Colon (tissue), 2 donors: ENCODE measurements around the gene KRTAP10-9.
"Not testable (repeated sequence)": the region's sequence is repeated elsewhere in the genome, so short reads cannot be mapped to it uniquely, and the experiment has no call there.

Experiments used
- FAIRE-seq: peaks from 2 replicates; lab custom pipeline; 2012; peaks lifted over from hg19 to GRCh38; lab: Jason Lieb, UNC
- donor health status: control.
- donor health status: control.

The KRTAP10-9 gene

DNA sequence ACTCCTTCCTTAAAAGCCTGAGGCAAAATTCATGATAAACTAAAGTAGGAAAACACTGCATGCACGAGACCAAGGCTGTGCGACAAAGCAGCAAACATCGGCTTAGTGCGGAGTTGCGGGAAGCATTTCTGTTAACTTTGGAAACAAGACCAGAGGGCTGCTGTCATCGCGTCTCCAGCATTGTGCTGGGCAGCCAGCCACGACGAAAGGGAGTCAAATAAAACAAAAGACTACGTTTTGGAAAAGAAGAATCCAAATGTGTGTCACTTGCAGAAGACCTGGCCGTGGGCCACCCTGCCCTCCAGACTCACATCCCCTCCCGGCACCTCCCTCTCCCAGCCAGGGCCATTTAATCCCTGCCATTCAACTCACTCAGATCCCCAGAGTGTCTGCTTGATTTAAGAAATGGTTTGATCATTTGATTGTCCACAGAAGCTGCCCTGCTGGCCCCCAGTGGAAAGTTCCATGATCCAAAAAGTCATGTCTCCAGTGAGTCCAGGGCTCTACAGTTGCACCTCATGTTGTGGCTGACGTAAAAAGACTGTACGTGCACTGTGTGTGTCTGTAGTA lies 16.9 kb downstream of the KRTAP10-9 start:
- FAIRE-seq: no peak

DNA sequence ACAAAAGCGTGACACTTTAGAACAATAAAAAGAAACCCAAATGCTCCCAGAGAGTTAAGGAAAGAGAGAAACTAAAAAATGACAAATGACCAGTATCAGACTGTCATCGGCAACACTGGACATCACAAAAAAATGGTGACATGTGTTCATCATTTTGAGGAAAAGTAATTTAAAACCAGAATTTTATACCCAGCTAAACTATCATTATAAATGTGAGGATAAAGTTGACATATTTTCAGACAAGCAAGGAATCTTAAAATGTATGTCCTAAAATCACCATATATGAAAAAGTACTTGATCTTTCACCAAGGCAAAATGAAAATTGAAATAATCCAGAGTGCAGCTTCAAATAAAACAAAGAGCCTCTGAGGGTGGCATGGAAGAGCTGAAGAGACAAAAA lies 18.0 kb downstream of the KRTAP10-9 start:
- no peak for FAIRE-seq

DNA sequence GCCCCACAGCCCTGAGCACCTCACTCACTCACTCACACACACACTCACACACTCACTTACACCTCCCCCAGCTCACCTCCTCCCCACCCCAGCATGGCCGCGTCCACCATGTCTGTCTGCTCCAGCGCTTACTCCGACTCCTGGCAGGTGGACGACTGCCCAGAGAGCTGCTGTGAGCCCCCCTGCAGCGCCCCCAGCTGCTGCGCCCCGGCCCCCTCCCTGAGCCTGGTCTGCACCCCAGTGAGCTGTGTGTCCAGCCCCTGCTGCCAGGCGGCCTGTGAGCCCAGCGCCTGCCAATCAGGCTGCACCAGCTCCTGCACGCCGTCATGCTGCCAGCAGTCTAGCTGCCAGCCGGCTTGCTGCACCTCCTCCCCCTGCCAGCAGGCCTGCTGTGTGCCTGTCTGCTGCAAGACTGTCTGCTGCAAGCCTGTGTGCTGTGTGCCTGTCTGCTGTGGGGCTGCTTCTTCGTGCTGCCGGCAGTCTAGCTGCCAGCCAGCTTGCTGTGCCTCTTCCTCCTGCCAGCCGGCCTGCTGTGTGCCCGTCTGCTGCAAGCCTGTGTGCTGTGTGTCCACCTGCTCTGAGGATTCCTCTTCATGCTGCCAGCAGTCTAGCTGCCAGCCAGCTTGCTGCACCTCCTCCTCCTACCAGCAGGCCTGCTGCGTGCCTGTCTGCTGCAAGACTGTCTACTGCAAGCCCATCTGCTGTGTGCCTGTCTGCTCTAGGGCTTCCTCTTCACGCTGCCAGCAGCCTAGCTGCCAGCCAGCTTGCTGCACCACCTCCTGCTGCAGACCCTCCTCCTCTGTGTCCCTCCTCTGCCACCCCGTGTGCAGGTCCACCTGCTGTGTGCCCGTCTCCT lies 19.7 kb downstream of the KRTAP10-9 start, which contains the start of gene KRTAP10-11:
Gene KRTAP10-11, plus strand, starts transcription at position 49 of the 856 bp plus-strand sequence. Its CDS starts 45 bp downstream, at position 94.
- FAIRE-seq: not testable (repeated sequence)

DNA sequence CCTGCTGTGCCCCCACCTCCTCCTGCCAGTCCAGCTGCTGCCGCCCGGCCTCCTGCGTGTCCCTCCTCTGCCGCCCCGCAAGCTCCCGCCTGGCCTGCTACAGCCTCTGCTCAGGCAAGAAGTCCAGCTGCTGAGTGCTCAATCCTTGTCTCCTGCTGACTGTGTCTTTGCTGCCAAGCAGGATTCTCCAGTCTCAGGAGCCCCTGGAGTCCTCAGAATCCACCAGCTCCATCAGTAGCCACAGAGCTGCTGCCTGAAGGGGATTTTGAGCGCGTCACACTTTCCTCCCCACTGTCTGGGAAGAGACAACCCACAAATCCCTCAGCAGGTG lies 20.3 kb downstream of the KRTAP10-9 start:
- no peak for FAIRE-seq

DNA sequence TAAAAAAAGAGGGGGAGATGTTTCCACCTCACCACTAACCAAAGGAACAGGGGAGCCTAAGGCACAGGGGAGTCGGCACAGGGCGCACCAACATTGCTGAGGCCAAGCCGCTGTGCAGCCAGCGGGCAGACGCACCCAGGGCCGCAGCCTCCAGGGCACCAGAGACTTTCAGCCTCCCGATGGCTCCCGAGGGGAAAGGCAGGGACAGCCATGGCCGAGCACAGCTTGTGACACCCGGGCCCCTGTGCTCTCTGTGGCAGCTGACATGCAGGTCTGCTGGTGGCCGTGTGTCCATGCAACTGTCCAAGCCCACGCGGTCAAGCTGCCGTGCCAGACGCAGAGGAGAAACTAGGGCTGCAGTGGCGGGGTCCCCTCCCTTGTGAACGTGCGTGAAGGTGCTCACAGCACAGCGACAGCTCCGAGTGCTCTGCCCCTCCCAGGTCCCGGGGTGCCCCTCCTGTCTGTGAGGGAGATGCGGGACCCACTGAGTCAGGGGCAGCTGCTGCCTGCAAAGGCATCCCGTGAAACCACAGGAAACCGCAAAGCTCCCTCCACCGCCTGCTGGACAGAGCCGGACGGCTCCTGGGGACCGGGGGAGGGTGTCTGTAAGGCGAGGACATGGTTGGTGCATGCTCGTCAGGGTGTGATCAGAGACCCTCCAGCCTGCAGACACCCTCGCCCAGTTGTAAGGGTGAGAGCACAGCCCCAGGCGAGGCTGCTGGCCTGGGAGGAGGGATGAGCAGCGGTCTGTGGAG lies 21.8 kb downstream of the KRTAP10-9 start:
- FAIRE-seq: no peak

DNA sequence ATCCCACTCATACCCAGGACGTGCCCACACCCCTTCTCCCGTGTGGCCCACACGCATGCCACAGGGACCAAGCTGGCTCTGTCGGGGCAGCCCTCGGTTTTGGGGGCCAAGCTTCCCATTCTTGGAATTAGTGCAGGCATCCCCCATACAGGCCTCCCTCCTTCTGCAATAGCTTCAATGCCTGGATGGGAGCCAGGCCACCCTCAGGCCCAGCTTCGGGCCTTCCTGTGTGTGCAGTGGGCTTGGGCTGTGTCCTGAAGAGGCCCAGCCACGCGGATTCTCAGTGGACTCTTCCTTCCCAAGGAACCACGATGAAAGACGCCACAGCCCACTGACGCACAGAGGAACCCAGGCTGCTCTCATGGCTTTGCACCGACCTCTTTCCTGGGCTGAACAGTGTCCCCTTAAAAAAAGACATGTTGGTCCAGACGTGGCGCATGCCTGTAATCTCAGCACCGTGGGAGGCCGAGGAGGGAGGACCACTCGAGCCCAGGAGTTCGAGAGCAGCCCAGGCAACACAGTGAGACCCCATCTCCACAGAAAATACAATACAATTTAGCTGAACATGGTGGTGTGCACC lies 22.7 kb downstream of the KRTAP10-9 start:
- FAIRE-seq: no peak

DNA sequence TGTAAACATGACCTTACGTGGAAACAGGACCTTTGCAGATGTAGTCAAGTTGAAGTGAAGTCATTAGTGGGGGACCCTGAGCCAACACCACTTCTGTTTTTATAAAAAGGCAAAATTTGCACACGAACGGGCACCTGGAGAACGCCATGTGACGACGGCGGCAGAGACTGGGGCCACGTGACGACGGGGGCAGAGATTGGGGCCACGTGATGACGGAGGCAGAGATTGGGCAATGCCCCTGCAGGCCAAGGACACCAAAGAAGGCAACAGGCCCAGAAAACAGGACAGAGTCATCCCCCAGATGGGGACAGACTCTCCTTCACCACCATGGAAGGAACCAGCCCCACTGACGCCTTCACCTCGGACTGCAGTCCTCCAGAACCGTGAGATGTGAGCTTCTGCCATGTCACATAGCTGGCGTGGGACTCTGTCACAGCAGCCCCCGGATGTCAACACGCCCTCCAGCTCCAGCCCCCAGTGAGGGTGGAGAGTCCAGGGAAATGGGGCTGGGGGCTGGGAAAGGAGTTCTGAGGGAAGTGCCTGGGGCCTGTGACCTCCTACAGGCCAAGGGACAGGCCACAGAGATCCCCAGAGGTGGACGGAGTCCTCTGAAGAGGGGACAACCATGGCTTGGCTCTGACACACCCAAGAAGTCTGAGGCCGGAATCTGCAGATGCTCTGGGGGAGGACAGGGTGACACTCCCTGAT lies 23.5 kb downstream of the KRTAP10-9 start:
- FAIRE-seq: no peak

DNA sequence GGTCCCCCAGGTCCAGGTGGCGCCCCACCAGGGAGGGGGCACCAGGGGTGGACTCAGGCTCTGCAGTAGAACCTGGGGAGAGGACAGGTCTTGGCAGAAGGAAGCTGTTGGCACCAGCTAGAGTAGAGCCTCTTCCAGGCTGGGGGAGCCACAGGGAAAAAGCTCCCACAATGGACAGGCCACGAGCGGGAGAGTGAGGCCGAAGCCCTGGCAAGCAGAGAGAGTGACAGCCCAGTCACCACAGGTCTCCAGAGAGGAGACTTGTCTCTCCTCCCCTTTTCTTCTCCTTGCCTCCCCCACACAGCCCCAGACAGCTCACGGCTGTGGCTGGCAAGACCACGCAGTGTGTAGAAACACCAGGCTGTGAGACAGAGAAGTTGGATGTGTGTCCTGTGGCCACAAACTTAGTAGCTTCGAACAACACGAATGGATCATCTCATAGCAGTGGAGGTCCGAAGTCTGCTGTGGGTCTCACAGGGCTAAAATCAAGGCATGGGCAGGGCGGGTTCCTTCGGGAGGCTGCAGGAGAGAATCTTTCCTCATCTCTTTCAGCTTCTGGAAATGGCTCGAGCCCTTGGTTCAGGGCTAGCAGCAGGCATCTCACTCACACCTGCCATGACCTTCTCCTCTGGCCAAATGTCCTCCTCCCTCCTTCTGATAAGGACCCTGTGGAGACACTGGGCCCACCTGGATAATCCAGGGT lies 24.2 kb downstream of the KRTAP10-9 start:
- FAIRE-seq: no peak

DNA sequence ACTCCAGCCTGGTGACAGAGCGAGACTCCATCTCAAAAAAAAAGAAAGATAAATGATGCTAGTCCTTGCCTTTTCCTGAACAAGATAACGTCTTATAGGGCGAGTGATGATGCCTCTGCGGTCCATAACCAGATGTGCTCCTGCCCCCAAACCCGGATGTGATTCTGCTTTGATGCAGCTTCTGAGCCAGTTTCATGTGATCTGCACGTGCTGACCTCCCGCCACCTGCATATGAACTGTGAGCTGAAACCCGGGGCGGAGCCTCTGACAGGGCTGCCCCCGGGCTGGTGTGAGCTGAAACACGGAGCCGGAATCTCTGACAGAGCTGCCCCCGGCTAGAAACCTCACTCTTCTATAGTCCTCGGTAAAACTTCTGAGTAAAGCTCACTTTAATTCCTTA lies 26.2 kb downstream of the KRTAP10-9 start:
- FAIRE-seq: no peak

DNA sequence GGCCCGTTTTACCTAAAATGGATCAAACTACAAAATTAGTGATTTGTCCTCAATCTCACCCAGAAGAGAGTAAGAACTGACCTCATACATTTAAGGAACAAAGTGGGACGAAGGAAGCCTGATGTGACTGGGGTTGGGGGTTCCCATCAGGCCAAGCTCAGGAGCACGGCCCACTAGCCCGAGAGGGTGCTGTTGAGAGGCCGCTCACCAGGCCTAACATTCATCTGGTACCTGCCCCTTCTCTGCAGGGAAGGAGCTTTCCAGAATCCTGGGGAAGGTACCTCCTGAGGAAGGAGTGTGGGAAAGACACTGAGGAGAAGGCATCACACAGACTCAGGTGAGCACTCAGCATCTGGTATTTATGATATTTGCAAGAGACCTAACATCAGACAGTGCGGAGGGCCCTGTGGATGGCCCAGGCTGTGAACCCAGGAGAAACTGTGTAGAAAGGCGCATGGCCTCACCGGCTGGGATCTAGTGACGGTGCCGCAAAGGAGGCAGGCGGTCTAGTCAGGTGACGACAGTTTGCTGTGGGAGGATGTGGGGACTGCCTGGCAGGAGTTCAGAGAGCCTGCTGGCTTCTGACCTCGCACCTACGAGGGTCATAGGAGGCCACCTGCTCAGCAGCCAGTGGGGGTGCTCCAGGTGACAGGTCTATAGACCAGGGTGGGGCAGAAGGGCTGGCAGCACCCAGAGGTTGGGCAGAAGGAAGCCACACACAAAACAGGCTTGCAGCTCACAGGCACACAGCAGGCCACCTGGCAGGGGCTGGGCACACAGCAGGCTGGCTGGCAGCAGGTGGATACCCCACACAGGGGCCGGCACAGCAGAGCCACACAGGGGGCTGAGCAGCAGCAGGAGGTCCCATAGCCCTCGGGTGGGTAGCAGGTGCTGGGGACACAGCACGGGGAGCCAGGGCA lies 27.0 kb downstream of the KRTAP10-9 start:
- FAIRE-seq: no peak

DNA sequence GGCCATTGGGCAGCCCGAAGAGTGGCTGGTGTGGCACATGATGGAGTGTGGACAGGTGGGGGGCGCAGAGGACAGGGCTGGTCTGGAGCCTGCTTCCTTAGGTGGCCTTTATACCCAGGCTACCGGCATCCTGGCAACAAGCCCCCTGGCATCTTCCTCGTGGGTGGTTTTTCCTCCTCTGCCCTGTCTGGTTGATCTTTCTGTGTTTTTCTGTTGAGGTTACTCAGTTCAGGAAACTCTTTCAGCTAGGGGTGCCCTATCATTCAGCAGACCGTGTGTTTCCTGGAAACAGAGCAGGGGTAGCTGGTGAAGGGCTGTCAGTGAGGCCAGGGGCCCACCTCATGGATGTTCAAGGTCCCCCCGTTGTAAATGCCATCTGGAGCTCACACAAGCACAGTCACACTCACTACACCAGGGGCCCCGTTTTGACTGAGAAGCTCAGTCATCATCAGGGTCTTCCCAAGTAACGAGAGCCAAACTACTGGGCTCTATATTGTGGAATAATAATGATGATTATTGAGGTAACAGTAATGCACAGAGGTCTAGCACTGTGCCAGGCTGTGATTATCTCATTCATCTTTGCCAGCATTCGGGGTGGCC lies 27.8 kb downstream of the KRTAP10-9 start, which contains the start of gene KRTAP12-4:
Gene KRTAP12-4, minus strand, starts transcription at position 84 of the 600 bp plus-strand sequence. Its CDS starts 45 bp downstream, at position 39.
- no peak for FAIRE-seq

DNA sequence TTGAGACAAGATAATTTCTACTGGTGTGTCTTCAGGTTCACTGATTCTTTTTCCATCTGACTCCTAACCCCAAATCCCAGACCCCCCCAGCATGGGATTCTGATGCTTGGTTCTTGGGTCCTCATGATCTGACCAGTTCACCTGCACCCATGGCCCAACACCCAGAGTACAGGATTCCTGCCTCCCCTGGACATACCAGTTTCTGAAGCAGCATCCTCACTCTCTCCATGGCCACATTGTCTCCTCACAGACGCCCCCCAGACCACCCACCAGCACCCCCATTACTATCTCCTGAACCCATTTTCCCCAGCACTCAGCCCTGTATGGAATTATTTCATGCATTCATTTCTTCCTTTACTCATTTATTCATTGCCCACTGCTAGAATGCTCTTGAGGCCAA lies 30.0 kb downstream of the KRTAP10-9 start:
- FAIRE-seq: no peak

DNA sequence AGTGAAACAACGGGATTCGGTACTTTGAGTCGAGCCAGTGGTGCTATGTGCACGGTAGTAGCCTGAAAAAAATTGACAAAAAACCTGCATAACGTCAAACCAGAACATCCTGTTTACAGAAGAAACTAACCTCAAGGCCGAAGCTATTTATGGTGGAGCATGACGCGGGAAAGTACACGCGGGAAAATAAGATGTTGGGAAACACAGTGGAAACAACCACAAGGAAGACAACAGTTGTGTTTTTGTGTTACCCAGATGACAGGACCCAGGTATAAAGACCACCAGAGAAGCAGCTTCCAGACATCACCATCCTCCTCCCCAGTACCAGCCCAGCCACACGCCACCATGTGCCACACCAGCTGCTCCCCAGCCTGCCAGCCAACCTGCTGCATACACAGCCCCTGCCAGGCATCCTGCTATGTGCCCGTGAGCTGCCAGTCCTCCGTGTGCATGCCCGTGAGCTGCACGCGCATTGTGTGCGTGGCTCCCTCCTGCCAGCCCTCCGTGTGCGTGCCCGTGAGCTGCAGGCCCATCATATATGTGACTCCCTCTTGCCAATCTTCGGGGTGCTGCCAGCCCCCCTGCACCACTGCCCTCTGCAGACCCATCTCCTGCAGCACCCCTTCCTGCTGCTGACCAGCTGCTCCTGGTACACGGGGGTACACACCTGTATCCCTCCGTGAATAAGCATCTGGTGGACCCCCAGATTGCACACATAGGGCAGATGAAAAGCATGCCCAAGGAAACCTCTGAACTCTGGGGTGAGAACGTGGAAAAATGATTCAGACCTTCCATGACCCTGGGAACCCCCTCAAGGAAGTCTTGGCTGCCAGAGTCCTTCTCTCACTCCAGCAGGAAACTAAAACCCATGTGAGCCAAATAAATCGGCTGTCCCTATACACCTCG lies 31.0 kb downstream of the KRTAP10-9 start, which contains the start of gene KRTAP12-3:
Gene KRTAP12-3, plus strand, starts transcription at position 298 of the 906 bp plus-strand sequence. Its CDS starts 48 bp downstream, at position 346.
- FAIRE-seq: no peak

DNA sequence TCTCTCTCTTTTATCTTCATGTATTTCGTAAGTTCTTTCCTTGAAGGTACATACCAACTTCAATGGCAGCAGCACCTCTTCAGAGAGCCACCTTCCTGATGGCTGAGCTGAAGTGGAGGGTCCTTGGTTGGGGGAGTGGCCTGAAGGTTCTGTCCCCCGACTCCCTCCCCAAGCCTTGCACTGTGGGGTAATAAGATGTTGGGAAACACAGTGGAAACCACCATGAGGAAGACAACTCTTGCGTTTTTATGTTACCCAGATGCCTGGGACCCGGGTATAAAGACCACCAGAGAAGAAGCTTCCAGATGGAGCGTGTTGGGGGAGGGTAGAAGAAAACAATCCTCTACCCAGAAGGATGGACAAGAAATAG lies 31.6 kb downstream of the KRTAP10-9 start:
- FAIRE-seq: no peak

DNA sequence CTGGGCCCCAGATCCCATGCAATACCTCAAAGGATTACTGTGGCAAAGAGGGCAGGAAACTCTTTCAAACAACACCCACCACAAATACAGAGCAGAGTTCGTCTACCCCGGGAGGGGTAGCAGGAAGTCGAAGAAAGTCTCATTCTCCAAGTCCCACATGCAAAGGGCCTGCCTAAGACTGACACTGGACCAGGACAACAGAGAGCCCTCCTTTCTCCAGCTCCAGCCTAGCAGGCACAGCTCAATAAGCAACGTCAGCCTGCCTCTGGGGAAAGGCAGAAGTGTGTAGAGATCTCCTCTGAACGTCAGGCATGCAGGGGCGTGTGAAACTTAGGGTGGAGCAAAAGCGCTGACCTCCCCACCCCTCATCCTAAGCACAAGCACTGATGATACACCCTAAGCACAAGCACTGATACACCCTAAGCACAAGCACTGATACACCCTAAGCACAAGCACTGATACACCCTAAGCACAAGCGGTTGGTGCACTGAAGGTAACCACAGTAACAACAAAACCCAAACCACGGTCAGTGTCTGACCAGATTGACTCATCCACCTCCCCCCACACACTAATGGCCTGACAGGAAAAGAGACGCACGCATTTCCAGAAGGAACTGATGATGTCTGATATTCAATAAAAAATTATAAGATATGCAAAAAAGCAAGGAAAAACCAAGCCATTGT lies 32.2 kb downstream of the KRTAP10-9 start:
- no peak for FAIRE-seq

DNA sequence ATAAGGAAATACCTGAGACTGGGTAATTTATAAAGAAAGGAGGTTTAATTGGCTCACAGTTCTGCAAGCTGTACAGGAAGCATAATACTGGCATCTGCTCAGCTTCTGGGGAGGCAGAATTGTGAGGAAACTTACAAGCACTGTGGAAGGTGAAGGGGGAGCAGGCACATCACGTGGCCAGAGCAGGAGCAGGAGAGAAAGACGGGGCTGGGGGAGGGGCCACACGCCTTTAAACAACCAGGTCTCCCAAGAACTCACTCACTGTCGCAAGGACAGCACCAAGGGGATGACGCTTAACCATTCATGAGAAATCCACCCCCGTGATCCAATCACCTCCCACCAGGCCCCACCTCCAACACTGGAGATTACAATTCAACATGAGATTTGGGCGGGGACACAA lies 34.7 kb downstream of the KRTAP10-9 start:
- not testable (repeated sequence) for FAIRE-seq

DNA sequence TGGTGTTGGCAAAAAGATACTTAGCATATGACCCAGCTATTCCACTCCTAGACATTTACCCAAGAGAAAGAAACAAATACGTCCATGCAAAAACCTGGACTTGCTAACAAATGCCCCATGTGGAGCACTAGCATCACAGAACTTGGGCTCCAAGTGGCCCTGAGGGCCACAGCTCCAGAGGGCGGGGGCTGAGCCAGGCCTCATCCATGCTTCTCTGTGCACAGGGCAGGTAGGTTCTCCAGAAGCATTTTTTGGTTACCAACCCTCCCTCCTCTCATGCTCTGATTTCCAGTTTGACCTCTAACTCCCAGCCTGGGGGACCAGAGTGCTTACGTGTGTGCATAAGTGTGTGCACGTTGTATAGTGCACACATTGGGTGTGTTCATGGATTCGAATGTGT lies 37.8 kb downstream of the KRTAP10-9 start:
- FAIRE-seq: no peak
